GM12892 (cell line): ENCODE measurements around the gene KCNS1.

Experiments used
- DNase-seq: peaks from one replicate; pipeline ENCODE4 v3.0.0; 2011; ENCODE audit not compliant: insufficient read length
- FAIRE-seq: peaks from 2 replicates; lab custom pipeline; 2011; peaks lifted over from hg19 to GRCh38; lab: Jason Lieb, UNC
- POLR2A ChIP-seq: IDR thresholded peaks from 2 replicates; pipeline ENCODE4 v1.6.1; 2011; ENCODE audit warnings: low read depth, low read length, control low read depth
- POLR2AphosphoS5 ChIP-seq: IDR thresholded peaks from 2 replicates; pipeline ENCODE4 v1.6.1; 2011; ENCODE audit warnings: low read depth, low read length, control low read depth
- TAF1 ChIP-seq: IDR thresholded peaks from 2 replicates; pipeline ENCODE4 v1.6.1; 2011; ENCODE audit warnings: low read depth, mild to moderate bottlenecking, control low read depth, low read length, borderline replicate concordance

Gene KCNS1

DNA sequence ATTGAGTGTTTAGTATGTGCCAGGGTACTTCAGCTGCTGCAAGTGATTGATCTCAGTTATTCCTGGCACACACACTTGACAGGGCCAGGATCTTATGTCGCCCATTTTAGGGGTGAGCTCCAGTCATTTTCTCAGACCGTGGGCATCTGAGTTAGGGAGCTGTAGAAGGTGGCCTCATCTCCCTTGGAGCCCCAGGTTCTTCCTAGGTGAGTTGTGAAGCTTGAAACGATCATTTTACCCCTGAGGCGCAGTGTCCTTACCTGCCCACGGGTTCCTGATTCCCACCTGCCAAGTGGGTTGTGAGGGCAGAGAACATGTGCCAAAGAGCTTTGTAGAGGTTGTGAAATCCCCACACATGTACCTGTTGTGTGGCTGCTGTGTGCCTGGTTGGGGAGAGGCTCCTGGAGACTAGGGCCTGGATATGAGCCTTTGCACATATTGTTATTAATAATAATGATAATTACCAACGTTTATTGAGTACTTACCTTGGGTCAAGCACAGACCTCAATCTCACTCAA lies 465 bp upstream of the KCNS1 start:
- FAIRE-seq (no peak), DNase-seq (no peak)
- no peak for TF ChIP-seq TAF1
- no peak for TF ChIP-seq POLR2AphosphoS5
- TF ChIP-seq POLR2A: no peak

DNA sequence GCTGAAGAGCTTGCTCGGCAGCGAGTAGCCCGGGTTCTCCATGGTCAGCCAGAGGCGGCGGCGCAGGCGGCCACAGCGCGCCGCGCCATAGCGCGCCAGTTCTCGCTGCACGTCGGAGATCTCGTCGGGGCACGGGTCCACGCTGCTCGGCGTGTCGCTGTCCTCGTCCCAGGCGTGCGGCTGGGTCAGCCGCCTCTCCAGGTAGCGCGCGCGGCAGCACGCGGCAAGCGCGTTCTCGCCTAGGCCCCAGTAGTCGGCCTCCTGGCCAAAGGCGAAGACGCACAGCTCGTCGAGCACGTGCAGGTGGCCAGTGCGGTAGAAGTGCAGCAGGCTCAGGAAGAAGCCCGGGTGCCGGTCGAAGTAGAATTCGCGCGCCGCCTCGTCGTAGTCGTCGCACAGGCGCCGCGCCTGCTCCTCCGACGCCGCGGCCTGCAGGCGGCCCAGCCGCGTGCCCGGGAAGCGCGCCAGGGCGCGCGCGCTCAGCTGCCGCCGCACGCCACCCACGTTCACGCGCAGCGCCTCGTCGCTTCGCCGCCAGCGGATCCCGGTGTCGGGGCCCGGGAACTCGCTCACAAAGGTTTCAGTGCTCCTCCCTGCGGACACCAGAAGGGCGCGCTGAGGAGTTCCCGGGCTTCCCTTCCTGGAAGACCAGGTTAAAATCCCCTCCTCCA lies 2.7 kb downstream of the KCNS1 start:
- DNase-seq: no peak

DNA sequence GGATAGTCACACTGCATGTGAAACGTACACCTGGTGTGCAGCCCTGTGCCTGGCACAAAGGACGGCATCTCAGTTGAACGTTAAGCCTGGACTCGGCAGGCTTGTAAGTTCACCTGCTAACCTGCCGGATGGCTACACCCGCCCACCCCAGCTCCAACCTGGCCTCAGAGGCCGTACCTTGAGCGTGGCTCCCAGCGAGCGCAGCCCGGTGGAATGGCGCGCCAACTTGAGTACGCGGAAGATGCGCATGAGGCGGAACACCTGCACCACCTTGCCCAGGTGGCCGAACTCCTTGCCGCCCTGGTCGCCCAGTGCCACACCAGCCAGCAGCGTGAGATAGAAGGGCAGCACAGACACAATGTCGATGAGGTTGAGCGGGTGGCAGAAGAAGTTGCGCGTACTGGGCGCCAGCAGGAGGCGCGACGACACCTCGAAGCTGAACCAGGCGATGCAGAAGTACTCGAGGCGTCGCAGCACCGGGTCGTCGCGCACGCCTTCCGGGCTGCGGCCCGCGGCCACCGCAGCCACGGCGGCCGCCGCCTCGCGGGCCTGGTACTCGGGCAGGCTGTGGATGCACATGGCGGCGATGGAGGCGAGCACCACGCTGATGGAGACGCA lies 3.3 kb downstream of the KCNS1 start:
- DNase-seq (no peak), FAIRE-seq (no peak)
- no peak for TF ChIP-seq POLR2A
- no peak for TF ChIP-seq POLR2AphosphoS5
- no peak for TF ChIP-seq TAF1

More for the DNA sequence above, 2.7 kb downstream of the KCNS1 start:
- TF ChIP-seq POLR2AphosphoS5 (no peak), POLR2A (no peak), TAF1 (no peak)
- no peak for FAIRE-seq

DNA sequence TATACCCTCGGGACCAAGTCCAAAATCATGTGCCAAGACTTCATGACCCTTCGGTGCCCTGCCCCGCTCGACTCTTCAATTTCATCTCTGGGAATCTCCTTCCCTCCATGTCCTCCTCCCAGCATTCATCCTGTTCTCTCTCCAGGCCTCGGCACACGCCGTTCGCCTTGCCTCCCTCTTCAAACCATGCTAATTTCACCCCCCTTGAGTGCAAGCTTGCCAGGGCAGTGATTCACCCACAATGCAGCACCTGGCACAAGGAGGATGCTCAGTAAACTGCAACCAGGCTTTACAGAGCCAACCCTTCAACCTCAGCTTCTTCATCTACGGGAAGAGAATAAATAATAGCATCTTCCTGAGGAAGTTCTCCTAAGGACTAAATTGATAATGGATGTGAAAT lies 4.1 kb downstream of the KCNS1 start:
- DNase-seq: no peak
- no peak for FAIRE-seq
- TF ChIP-seq POLR2A (no peak), POLR2AphosphoS5 (no peak), TAF1 (no peak)

DNA sequence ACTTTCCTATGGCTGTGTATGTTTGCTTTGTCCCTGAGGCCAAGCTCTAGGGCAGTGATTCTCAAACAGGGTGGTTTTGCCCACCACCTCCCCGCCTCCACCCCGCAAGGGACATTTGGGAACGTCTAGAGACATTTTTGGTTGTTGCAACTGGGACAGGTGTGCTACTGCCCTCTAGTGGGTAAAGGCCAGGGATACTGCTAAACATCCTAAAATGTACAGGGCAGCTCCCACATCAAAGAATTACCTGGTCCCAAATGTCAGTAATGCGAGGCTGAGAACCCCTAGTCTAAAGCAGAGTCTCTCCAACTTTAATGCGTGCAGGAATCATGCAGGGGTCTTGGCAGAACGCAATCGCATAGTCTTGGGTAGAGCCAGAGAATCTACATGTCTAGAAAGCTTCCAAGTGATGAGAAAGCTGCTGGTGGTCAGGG lies 5.1 kb downstream of the KCNS1 start:
- TF ChIP-seq TAF1 (no peak), POLR2AphosphoS5 (no peak), POLR2A (no peak)
- DNase-seq: peak; percentile 50
- peak; percentile 50 for FAIRE-seq

DNA sequence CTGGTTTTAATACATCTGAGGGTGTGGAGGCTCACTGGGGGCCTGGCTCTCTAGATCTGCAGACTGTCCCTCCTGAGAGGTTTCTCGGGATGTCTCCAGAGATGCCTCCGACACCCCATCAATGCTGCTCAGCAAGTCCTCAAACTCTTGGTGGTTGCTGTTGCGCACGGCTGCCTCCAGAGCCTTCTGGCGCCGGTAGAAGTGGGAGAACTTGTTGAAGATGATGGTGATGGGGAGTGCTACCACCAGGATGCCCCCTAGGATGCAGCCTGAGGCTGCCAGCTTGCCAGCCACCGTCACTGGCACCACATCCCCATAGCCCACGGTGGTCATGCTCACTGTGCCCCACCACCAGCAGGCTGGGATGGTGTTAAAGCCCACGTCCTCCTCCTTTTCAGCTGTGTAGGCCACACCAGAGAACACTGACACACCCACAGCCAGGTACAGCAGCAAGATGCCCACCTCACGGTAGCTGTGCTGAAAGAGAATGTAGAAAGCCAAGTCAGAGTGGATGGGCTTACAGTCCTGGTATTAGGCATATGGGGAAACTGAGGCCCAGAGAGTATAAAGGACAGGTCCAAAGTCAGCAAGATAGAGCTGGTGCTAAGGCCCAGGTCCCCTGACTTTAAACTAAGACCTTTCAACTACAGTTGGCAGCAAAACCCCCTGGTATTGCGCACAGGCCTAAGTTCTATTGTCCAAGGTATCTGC lies 5.9 kb downstream of the KCNS1 start:
- FAIRE-seq (no peak), DNase-seq (no peak)
- TF ChIP-seq TAF1: no peak
- no peak for TF ChIP-seq POLR2A
- TF ChIP-seq POLR2AphosphoS5: no peak

DNA sequence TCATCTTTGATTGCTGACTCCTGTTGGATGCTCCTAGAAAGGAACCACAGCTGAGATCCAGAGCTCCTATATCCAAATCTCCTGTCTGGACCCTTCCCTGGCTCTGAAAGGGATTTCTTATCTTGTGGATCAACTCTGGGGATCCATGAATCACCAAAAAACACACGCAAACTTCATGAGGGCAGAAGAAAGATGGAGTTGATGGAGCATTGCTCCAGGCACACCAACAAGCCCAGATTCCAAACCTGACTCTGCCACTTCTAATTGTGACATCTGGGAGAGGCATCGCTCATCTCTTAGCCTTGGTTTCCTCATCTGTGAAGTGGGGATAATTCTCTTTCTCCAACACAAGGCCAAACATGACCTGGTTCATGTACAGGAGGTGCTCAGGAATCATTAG lies 6.7 kb downstream of the KCNS1 start:
- TF ChIP-seq POLR2A (no peak), POLR2AphosphoS5 (no peak), TAF1 (no peak)
- no peak for FAIRE-seq

DNA sequence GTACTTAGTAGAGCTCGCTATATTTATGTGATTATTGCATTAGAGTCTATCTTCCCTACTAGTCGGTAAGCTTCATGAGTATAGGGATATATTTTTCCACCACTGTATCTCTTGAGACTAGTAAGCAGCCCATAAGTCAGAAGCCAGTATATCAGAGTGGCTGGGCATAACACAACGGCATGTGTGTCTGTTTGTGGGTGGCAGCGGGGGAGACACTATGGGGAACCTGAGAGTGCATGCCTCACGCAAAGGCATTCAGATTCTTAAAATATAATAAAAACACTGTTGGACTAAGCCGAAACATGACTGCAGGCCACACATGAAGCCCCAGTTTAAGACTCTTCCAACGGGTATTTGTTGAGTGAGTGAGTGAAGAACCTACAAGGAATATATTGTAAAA lies 8.0 kb downstream of the KCNS1 start:
- TF ChIP-seq POLR2AphosphoS5 (no peak), TAF1 (no peak), POLR2A (no peak)
- FAIRE-seq (no peak), DNase-seq (no peak)

More for the DNA sequence above, 6.7 kb downstream of the KCNS1 start:
- no peak for DNase-seq

DNA sequence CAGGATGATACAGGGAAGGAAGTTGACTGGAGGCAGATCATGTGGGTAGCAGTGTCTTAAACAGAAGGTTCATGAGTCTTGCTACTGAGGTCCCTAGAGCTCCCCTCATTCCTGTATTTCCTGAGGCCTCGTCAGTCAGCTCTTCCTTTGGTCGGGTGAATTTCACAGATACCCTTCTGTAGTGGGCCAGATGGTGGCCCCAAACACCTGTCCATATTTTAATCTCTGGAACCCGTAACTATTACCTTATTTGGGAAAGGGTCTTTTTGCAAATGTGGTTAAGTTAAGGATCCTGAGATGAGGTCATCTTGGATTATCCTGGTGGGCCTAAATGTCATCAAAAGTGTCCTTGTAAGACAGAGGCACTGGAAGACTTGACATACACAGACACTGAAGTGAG lies 9.6 kb downstream of the KCNS1 start:
- DNase-seq (no peak), FAIRE-seq (no peak)
- TF ChIP-seq TAF1 (no peak), POLR2A (no peak), POLR2AphosphoS5 (no peak)

DNA sequence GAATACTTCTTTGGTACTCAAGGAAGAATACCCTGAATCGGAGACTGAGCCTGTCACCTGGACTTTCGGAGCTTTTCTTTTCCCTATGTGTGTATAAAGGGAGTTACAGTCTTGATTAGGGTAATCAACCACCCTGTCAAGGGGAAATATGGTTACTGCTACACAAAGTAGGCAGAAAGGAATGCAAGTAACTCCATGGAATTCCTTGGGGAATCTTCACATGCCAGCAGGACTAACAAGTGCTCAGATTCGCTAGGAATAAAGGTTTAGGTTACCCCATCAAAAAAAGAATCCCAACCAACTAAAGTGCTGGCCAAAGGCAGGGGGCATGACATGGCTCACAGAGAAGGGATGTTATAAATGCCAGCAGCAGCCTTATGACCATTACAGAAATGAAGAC lies 10.4 kb downstream of the KCNS1 start:
- no peak for TF ChIP-seq POLR2AphosphoS5
- TF ChIP-seq POLR2A: no peak
- no peak for TF ChIP-seq TAF1
- FAIRE-seq: no peak
- DNase-seq: no peak

DNA sequence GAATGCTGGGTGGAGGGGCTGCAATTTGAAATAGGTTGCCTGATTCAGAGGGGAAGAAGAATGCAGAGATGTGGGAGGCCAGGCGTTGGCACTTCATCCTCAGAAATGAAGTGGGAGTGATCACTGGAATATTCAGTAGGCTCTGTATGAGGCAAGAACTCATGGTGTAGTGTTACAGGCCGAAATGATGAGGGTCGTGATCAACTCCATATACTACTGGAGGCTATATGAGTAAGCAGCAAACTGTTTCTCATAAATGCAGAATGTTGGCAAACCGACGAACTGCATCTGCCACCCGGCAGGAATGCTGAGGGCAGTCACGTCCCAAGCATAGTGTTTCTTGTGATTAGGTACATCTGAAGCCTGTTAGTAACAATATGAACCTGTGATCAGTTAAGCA lies 12.7 kb downstream of the KCNS1 start:
- no peak for TF ChIP-seq POLR2AphosphoS5
- no peak for TF ChIP-seq POLR2A
- TF ChIP-seq TAF1: no peak
- FAIRE-seq: no peak
- DNase-seq: no peak

DNA sequence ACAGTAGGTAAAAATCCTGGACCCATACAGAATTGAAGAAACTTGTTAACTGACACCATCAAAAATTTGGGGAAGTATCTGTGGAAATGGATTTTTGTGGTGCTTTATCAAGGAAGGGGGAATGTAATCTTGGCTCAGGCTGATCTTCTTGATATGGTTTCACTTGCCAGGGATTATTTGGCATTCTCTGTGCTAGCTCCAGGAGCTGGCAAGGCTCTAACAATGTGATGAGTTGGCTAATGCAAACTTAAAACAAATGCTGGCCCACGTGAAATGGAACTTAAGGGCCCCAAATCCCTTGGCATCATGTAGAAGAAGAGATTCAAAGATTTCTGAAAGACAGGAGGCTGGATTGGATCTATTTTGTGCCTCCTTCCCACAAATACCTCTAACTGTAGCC lies 13.1 kb downstream of the KCNS1 start:
- TF ChIP-seq POLR2AphosphoS5 (no peak), TAF1 (no peak), POLR2A (no peak)
- FAIRE-seq (no peak), DNase-seq (no peak)
